Measurements from ENCODE around the gene SEPTIN1.

SEPTIN1 gene

GRCh38 chr16:30375864-30376263, 6.5 kb downstream of the SEPTIN1 start:
- DNase-seq: peak in 1 of 2 donors; percentile 65
- Histone ChIP-seq H3K4me1 (peaks cover 0 to 31% (median 17%) of the 10 kb centered on the region in 4 donors), H3K27me3 (no peaks in the 10 kb centered on the region), H3K27ac (no peak overlapping the region), H3K36me3 (no peaks in the 10 kb centered on the region), H3K9me3 (no peaks in the 10 kb centered on the region), H3K4me3 (no peak overlapping the region)
- no peak for TF ChIP-seq CTCF (IDR thresholded peaks at IDR 0.05)
- intact Hi-C loops (cut with DNase I; ENCODE audit: low total_unique reads): no loop called here

GRCh38 chr16:30374538-30374937, 7.8 kb downstream of the SEPTIN1 start, which contains the start of gene MYL11:
MYL11 (plus strand) TSS chr16:30374802; CDS start chr16:30374858, 56 bp downstream.
- H3K4me3 ChIP-seq: no peak within 1 kb of the TSS
- H3K36me3 ChIP-seq: no peaks in the 10 kb centered on the region
- no peak for DNase-seq
- intact Hi-C loops (cut with DNase I; ENCODE audit: low total_unique reads): no loop called here
- no peak within 1 kb of the TSS for H3K27ac ChIP-seq
- peaks cover 0 to 3% of the 10 kb centered on the region in 2 donors for H3K27me3 ChIP-seq
- no peaks in the 10 kb centered on the region for H3K9me3 ChIP-seq
- TF ChIP-seq CTCF (IDR thresholded peaks at IDR 0.05): no peak
- H3K4me1 ChIP-seq: peaks cover 0 to 28% (median 16%) of the 10 kb centered on the region in 4 donors

GRCh38 chr16:30372725-30373124, 9.6 kb downstream of the SEPTIN1 start:
- H3K27me3 ChIP-seq: peaks cover 0 to 3% of the 10 kb centered on the region in 2 donors
- intact Hi-C loops (cut with DNase I; ENCODE audit: low total_unique reads): no loop called here
- H3K4me1 ChIP-seq: peaks cover 0 to 32% (median 22%) of the 10 kb centered on the region in 4 donors
- H3K4me3 ChIP-seq: no peak overlapping the region
- H3K27ac ChIP-seq: no peak overlapping the region
- DNase-seq: no peak
- no peaks in the 10 kb centered on the region for H3K36me3 ChIP-seq
- TF ChIP-seq CTCF (IDR thresholded peaks at IDR 0.05): no peak
- H3K9me3 ChIP-seq: no peaks in the 10 kb centered on the region

GRCh38 chr16:30372038-30372712, 10.2 kb downstream of the SEPTIN1 start:
- no peaks in the 10 kb centered on the region for H3K9me3 ChIP-seq
- no peak for TF ChIP-seq CTCF (IDR thresholded peaks at IDR 0.05)
- peak in 1 of 2 donors; percentile 61 for DNase-seq
- no peak overlapping the region for H3K4me3 ChIP-seq
- peaks cover 0 to 3% of the 10 kb centered on the region in 2 donors for H3K27me3 ChIP-seq
- H3K36me3 ChIP-seq: no peaks in the 10 kb centered on the region
- H3K4me1 ChIP-seq: peaks cover 0 to 33% (median 24%) of the 10 kb centered on the region in 4 donors
- intact Hi-C loops (cut with DNase I; ENCODE audit: low total_unique reads): no loop called here
- peak overlapping the region in 1 of 2 donors; percentile 88 for H3K27ac ChIP-seq

GRCh38 chr16:30371248-30371816, 11.0 kb downstream of the SEPTIN1 start:
- TF ChIP-seq CTCF (IDR thresholded peaks at IDR 0.05): no peak
- Histone ChIP-seq H3K4me3 (peak overlapping the region; percentile 45 to 55), H3K36me3 (no peaks in the 10 kb centered on the region), H3K9me3 (no peaks in the 10 kb centered on the region), H3K27ac (peak overlapping the region; percentile 88 to 89), H3K27me3 (peaks cover 0 to 3% of the 10 kb centered on the region in 2 donors), H3K4me1 (peaks cover 0 to 33% (median 25%) of the 10 kb centered on the region in 4 donors)
- intact Hi-C loops (cut with DNase I; ENCODE audit: low total_unique reads): no loop called here
- DNase-seq: no peak

Data from tibial artery (tissue), 4 donors.